Common myeloid progenitor, CD34-positive (primary cell): ENCODE measurements around the gene PLA2G12B.

Experiments
- CTCF ChIA-PET: fragments of 350-600 bp; sonication (Branson Sonifier 250); formaldehyde crosslinking; loops from one replicate; lab custom pipeline; 2021; ENCODE audit warnings: antibody characterized with exemption; lab: Charles Lee
- POLR2A ChIA-PET: fragments of 350-600 bp; sonication (Branson Sonifier 250); formaldehyde crosslinking; loops from one replicate; lab custom pipeline; 2021; ENCODE audit warnings: antibody characterized with exemption; lab: Charles Lee
- DNase-seq, 3 donors: peaks; one replicate each; pipeline versions ENCODE4 v3.0.0 to v3.0.0-alpha.2; 2013
- H3K27ac ChIP-seq, 2 experiments: 1 replicate in 1 of 2; 2 replicates in 1 of 2; pipeline ENCODE4 v1.7.0; 2013; ENCODE audit warnings: inconsistent platforms in 2 of 2, low read length in 2 of 2, mild to moderate bottlenecking in 2 of 2, low read depth in 1 of 2, moderate library complexity in 1 of 2; ENCODE audit not compliant: severe bottlenecking in 2 of 2, insufficient read depth in 1 of 2, poor library complexity in 1 of 2
- H3K27me3 ChIP-seq, 5 experiments: replicated peaks in 2 of 5; 1 replicate in 3 of 5; 2 replicates in 2 of 5; pipeline versions ENCODE4 v1.6.1 to v1.7.0; 2013; ENCODE audit warnings: low read length in 4 of 5, mild to moderate bottlenecking in 2 of 5, moderate library complexity in 2 of 5, inconsistent platforms in 1 of 5; ENCODE audit not compliant: insufficient read depth in 5 of 5, control insufficient read depth in 4 of 5
- H3K36me3 ChIP-seq, 4 experiments: 1 replicate in 2 of 4; 2 replicates in 2 of 4; pipeline versions ENCODE4 v1.6.1 to v1.7.0; 2013; ENCODE audit warnings: low read length in 3 of 4, control low read depth in 1 of 4, mild to moderate bottlenecking in 1 of 4; ENCODE audit not compliant: control insufficient read depth in 4 of 4, insufficient read depth in 4 of 4
- H3K4me1 ChIP-seq, 4 experiments: 1 replicate in 3 of 4; 2 replicates in 1 of 4; pipeline versions ENCODE4 v1.6.1 to v1.7.1; 2013; ENCODE audit warnings: low read length in 3 of 4, mild to moderate bottlenecking in 3 of 4, control low read depth in 1 of 4, inconsistent platforms in 1 of 4, moderate library complexity in 1 of 4; ENCODE audit not compliant: control insufficient read depth in 4 of 4, insufficient read depth in 4 of 4; ENCODE audit errors: control extremely low read depth in 1 of 4
- H3K4me3 ChIP-seq, 7 experiments: 1 replicate in 4 of 7; 2 replicates in 3 of 7; pipeline versions ENCODE4 v1.5.1 to v1.7.0; 2013; ENCODE audit warnings: mild to moderate bottlenecking in 7 of 7, low read length in 6 of 7, moderate library complexity in 6 of 7, inconsistent platforms in 2 of 7, low read depth in 2 of 7, control low read depth in 1 of 7; ENCODE audit not compliant: insufficient read depth in 4 of 7, control insufficient read depth in 1 of 7; ENCODE audit errors: extremely low read depth in 1 of 7
- H3K9me3 ChIP-seq, 5 experiments: 1 replicate in 4 of 5; 2 replicates in 1 of 5; pipeline versions ENCODE4 v1.6.1 to v1.7.1; 2013; ENCODE audit warnings: low read length in 4 of 5, mild to moderate bottlenecking in 2 of 5, inconsistent platforms in 1 of 5, low read depth in 1 of 5, moderate library complexity in 1 of 5; ENCODE audit not compliant: control insufficient read depth in 4 of 5, insufficient read depth in 2 of 5; ENCODE audit errors: control extremely low read depth in 1 of 5
- WGBS: methylation state at CpG from one replicate; pipeline ENCODE4 v1.1.5; 2013; ENCODE audit not compliant: insufficient coverage; 5-methylcytosine and 5-hydroxymethylcytosine counted together

PLA2G12B gene

GRCh38 chr10:72893136-72893798 lies 61.3 kb downstream of the PLA2G12B start, which contains the start of gene OIT3:
OIT3 (plus strand) TSS chr10:72893739; CDS start chr10:72893799, 60 bp downstream.
- Histone ChIP-seq H3K27ac (no peak within 1 kb of the TSS), H3K4me3 (no peak within 1 kb of the TSS), H3K4me1 (peaks cover 0 to 4% (median 0%) of the 10 kb centered on the region in 4 experiments), H3K36me3 (no peaks in the 10 kb centered on the region), H3K27me3 (peaks cover 0 to 1% (median 0%) of the 10 kb centered on the region in 5 experiments), H3K9me3 (no peaks in the 10 kb centered on the region)
- 90% methylated on average over 2 of the region's 4 CpGs for WGBS
- DNase-seq: no peak
- POLR2A ChIA-PET: no interaction called here
- CTCF ChIA-PET: no interaction called here

DNA sequence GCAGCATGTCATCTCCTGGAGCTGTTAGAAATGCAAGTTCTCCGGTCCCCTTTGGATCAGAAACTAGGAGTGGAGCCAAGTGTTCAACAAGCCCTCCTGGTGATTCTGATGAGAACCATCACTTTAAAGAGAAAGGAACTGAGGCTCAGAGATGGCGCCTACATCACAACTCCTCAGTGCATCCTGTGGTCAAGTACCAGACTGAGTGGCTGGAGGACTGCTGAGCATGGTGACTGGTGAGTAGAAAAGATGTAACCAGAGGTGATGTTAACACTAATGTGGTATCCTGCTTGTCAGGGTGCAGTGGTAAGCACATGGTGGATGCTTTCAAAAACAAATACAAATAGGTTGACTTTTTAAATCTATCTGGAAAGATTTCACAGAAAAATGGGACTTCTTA lies 64.5 kb downstream of the PLA2G12B start:
- Histone ChIP-seq H3K4me3 (no peak overlapping the region), H3K9me3 (no peaks in the 10 kb centered on the region), H3K27me3 (no peaks in the 10 kb centered on the region), H3K27ac (no peak overlapping the region), H3K4me1 (peaks cover 2 to 21% (median 13%) of the 10 kb centered on the region in 4 experiments), H3K36me3 (peaks cover under 1 to 11% (median 3%) of the 10 kb centered on the region in 4 experiments)
- ChIA-PET CTCF (interaction anchor here (0.8 kb wide), 1 partner anchor 9 kb away, joined by 3 read pairs; no protein-coding TSS in a partner anchor), POLR2A (no interaction called here)
- no peak for DNase-seq
- 100% methylated on average over 2 of the region's 2 CpGs for WGBS

- WGBS: 92% methylated on average over 4 of the region's 6 CpGs
- H3K27me3 ChIP-seq: no peaks in the 10 kb centered on the region
- H3K9me3 ChIP-seq: no peaks in the 10 kb centered on the region
- H3K36me3 ChIP-seq: peaks cover 2 to 11% (median 5%) of the 10 kb centered on the region in 4 experiments
- ChIA-PET POLR2A (no interaction called here), CTCF (no interaction called here)
- peaks cover 2 to 21% (median 13%) of the 10 kb centered on the region in 4 experiments for H3K4me1 ChIP-seq
- no peak overlapping the region for H3K27ac ChIP-seq
- no peak overlapping the region for H3K4me3 ChIP-seq
- DNase-seq: no peak
These were observed 65.2 kb downstream of the PLA2G12B start for GRCh38 chr10:72889391-72889831.

DNA sequence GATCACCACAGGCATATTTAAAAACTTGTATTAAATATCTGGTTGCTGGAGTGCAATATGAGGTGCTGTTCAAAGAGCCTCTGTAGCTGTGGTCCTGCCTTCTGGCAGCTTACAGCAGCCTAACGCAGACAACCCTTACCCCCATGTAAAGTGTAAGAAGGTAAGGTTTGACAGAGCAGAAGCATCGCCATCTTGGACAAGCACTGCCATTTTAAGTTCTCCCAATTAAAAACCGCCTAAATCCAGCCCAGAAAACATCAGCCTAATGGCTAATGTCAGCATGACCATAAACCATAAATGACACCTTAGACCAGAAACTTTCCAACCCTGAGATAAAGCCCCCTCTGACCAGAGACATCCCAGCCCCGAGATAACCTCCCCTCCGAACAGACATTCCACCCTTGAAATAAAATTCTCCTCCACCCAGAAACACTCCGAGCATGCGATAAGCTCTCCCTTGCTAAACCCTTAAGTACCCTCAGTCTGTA lies 66.4 kb downstream of the PLA2G12B start:
- peaks cover 2 to 11% (median 5%) of the 10 kb centered on the region in 4 experiments for H3K36me3 ChIP-seq
- POLR2A ChIA-PET: no interaction called here
- H3K27me3 ChIP-seq: no peaks in the 10 kb centered on the region
- no peak overlapping the region for H3K27ac ChIP-seq
- H3K9me3 ChIP-seq: no peaks in the 10 kb centered on the region
- WGBS: 95% methylated on average over 4 of the region's 7 CpGs
- CTCF ChIA-PET: interaction anchor here (1.0 to 1.1 kb wide), 2 partner anchors 12 to 180 kb away, joined by 3 to 4 read pairs; no protein-coding TSS in a partner anchor
- peaks cover 2 to 21% (median 13%) of the 10 kb centered on the region in 4 experiments for H3K4me1 ChIP-seq
- H3K4me3 ChIP-seq: no peak overlapping the region
- DNase-seq: no peak

DNA sequence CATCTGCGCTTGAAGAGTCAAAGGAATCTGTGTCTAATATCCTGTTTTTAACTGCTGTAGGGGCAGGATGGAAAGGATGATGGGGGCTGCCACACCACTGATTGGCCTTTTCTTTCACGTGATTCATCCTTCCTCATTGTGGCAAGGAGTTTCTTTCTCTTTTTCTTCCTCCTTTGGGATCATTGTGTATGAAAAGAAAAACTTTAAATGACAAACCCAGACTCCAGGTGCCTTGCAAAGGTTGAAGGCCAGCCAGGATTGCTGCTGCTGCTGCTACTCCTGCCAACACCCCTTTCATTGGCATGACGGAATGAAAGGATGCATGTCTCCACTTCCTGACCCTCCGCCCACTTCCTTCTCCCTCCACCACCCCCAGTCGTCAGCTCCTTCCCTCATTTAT lies 67.6 kb downstream of the PLA2G12B start:
- Histone ChIP-seq H3K9me3 (no peaks in the 10 kb centered on the region), H3K4me1 (peaks cover 2 to 19% (median 13%) of the 10 kb centered on the region in 4 experiments), H3K4me3 (peak overlapping the region in 6 of 7 experiments; percentile 21 to 72 (median 49)), H3K27ac (no peak overlapping the region), H3K27me3 (no peaks in the 10 kb centered on the region), H3K36me3 (peaks cover 2 to 11% (median 5%) of the 10 kb centered on the region in 4 experiments)
- ChIA-PET CTCF (no interaction called here), POLR2A (no interaction called here)
- peak in 2 of 3 donors; percentile 26 to 34 for DNase-seq
- WGBS: no CpG with 5 or more reads among the region's 5 CpGs

GRCh38 chr10:72886621-72887020 lies 68.0 kb downstream of the PLA2G12B start:
- no peak for DNase-seq
- CTCF ChIA-PET: no interaction called here
- Histone ChIP-seq H3K36me3 (peaks cover 2 to 11% (median 5%) of the 10 kb centered on the region in 4 experiments), H3K9me3 (no peaks in the 10 kb centered on the region), H3K27me3 (no peaks in the 10 kb centered on the region), H3K27ac (no peak overlapping the region), H3K4me3 (peak overlapping the region in 2 of 7 experiments; percentile 55 to 72), H3K4me1 (peaks cover 2 to 19% (median 12%) of the 10 kb centered on the region in 4 experiments)
- no CpG with 5 or more reads among the region's 1 CpG for WGBS
- POLR2A ChIA-PET: no interaction called here

- no CpG with 5 or more reads among the region's 2 CpGs for WGBS
- DNase-seq: no peak
- POLR2A ChIA-PET: no interaction called here
- no peak overlapping the region for H3K4me3 ChIP-seq
- H3K27me3 ChIP-seq: no peaks in the 10 kb centered on the region
- H3K36me3 ChIP-seq: peaks cover 2 to 11% (median 5%) of the 10 kb centered on the region in 4 experiments
- no peak overlapping the region for H3K27ac ChIP-seq
- CTCF ChIA-PET: no interaction called here
- peaks cover 2 to 19% (median 12%) of the 10 kb centered on the region in 4 experiments for H3K4me1 ChIP-seq
- peaks cover 0 to 3% (median 0%) of the 10 kb centered on the region in 5 experiments for H3K9me3 ChIP-seq
These were observed 68.7 kb downstream of the PLA2G12B start for GRCh38 chr10:72885953-72886352.
